Keratinocyte (primary cell): ENCODE data around the gene ILKAP. TPM values are rescaled to one million over a fixed set of nuclear protein-coding genes. Genes with fewer than 3 reads are reported as not detected.

ENCODE experiments used
- DNase-seq: peaks from one replicate; pipeline ENCODE4 v3.0.0-alpha.2; 2011; ENCODE audit warnings: low read depth, missing footprints, low spot score
- FAIRE-seq: peaks from 2 replicates; lab custom pipeline; 2011; peaks lifted over from hg19 to GRCh38; lab: Jason Lieb, UNC
- H2AFZ ChIP-seq: 2 replicates; pipeline ENCODE4 v1.6.0; 2012; ENCODE audit warnings: low read length, control low read depth, inconsistent platforms; ENCODE audit not compliant: control insufficient read depth
- H3K27ac ChIP-seq: 2 replicates; pipeline ENCODE4 v1.5.1; 2011; ENCODE audit warnings: low read length; ENCODE audit not compliant: control insufficient read depth, insufficient read depth
- H3K27me3 ChIP-seq: 3 replicates; pipeline ENCODE4 v1.6.0; 2011; ENCODE audit warnings: low read length; ENCODE audit not compliant: control insufficient read depth, insufficient read depth; ENCODE audit errors: extremely low read depth
- H3K36me3 ChIP-seq, 2 experiments: 2 replicates in 1 of 2; 3 replicates in 1 of 2; pipeline ENCODE4 v1.5.1; 2011; ENCODE audit warnings: low read length in 2 of 2, mild to moderate bottlenecking in 1 of 2; ENCODE audit not compliant: control insufficient read depth in 2 of 2, insufficient read depth in 2 of 2; ENCODE audit errors: extremely low read depth in 1 of 2
- H3K4me1 ChIP-seq: 3 replicates; pipeline ENCODE4 v1.5.1; 2011; ENCODE audit warnings: low read length; ENCODE audit not compliant: control insufficient read depth, insufficient read depth; ENCODE audit errors: extremely low read depth
- H3K4me2 ChIP-seq: 3 replicates; pipeline ENCODE4 v1.6.0; 2011; ENCODE audit warnings: low read depth, low read length; ENCODE audit not compliant: control insufficient read depth, insufficient read depth; ENCODE audit errors: extremely low read depth
- H3K4me3 ChIP-seq, 3 experiments: fragments of 200-600 bp in 1 of 3; sonication (generic) in 1 of 3; 2 replicates in 2 of 3; 3 replicates in 1 of 3; pipeline ENCODE4 v1.5.1; 2011 to 2016; ENCODE audit warnings: low read length in 3 of 3, mild to moderate bottlenecking in 3 of 3, control low read depth in 2 of 3, inconsistent platforms in 1 of 3, low read depth in 1 of 3, mixed read lengths in 1 of 3, mixed run types in 1 of 3, moderate library complexity in 1 of 3; ENCODE audit not compliant: control insufficient read depth in 2 of 3, insufficient read depth in 2 of 3; ENCODE audit errors: extremely low read depth in 1 of 3
- H3K79me2 ChIP-seq: 2 replicates; pipeline ENCODE4 v1.6.0; 2012; ENCODE audit warnings: low read length; ENCODE audit not compliant: control insufficient read depth, insufficient read depth
- H3K9ac ChIP-seq: 3 replicates; pipeline ENCODE4 v1.6.0; 2011; ENCODE audit warnings: low read length; ENCODE audit not compliant: control insufficient read depth, insufficient read depth; ENCODE audit errors: extremely low read depth
- H3K9me1 ChIP-seq: 3 replicates; pipeline ENCODE4 v1.6.0; 2011; ENCODE audit warnings: low read length; ENCODE audit not compliant: control insufficient read depth, insufficient read depth; ENCODE audit errors: extremely low read depth
- H3K9me3 ChIP-seq: 2 replicates; pipeline ENCODE4 v1.5.1; 2012; ENCODE audit warnings: low read depth, low read length; ENCODE audit not compliant: control insufficient read depth
- H4K20me1 ChIP-seq: 3 replicates; pipeline ENCODE4 v1.6.0; 2011; ENCODE audit warnings: low read length; ENCODE audit not compliant: control insufficient read depth, insufficient read depth; ENCODE audit errors: extremely low read depth
- EZH2 ChIP-seq: IDR thresholded peaks from one replicate; pipeline ENCODE4 v1.6.1; 2012; ENCODE audit warnings: inconsistent platforms, mild to moderate bottlenecking, low read length, moderate library complexity
- dilution Hi-C: fragments of 300-500 bp; cut with MboI; formaldehyde crosslinking; loops from one replicate; pipeline ENCODE4 v1.7.0; 2020; ENCODE audit warnings: low sequenced_read_pairs; ENCODE audit not compliant: extremely low pct_ligation_motif_present
- polyA plus RNA-seq, 5 experiments: library from polyadenylated mRNA; depleted of rRNA in 3 of 5; stranded (reverse) in 3 of 5; stranded (forward) in 1 of 5; unstranded in 1 of 5; fragments of >200 nt; gene quantifications; 1 replicate in 1 of 5; 2 replicates in 3 of 5; 3 replicates in 1 of 5; pipeline versions ENCODE4 v1.2.1 to v1.2.3, GENCODE V29; 2011 to 2012; ENCODE audit warnings: missing spikeins in 2 of 5, low read depth in 1 of 5, low replicate concordance in 1 of 5
- TF ChIP-seq, protein P1 (sequence below), 3 experiments: IDR thresholded peaks in 1 of 3; conservative IDR thresholded peaks in 1 of 3; optimal IDR thresholded peaks in 1 of 3; 2 replicates in 2 of 3; 3 replicates in 1 of 3; pipeline versions ENCODE3 to v1.5.1; 2011; ENCODE audit warnings: low read length in 3 of 3, mild to moderate bottlenecking in 3 of 3, moderate library complexity in 2 of 3, control low read depth in 1 of 3, inconsistent platforms in 1 of 3; ENCODE audit not compliant: insufficient read depth in 2 of 3; ENCODE audit errors: extremely low read depth in 1 of 3

ILKAP gene
- polyA plus RNA-seq, 1 donor (not counting 4 experiments of a cell fraction or from before 2014, with no cell fraction given), result 39.1 TPM

DNA sequence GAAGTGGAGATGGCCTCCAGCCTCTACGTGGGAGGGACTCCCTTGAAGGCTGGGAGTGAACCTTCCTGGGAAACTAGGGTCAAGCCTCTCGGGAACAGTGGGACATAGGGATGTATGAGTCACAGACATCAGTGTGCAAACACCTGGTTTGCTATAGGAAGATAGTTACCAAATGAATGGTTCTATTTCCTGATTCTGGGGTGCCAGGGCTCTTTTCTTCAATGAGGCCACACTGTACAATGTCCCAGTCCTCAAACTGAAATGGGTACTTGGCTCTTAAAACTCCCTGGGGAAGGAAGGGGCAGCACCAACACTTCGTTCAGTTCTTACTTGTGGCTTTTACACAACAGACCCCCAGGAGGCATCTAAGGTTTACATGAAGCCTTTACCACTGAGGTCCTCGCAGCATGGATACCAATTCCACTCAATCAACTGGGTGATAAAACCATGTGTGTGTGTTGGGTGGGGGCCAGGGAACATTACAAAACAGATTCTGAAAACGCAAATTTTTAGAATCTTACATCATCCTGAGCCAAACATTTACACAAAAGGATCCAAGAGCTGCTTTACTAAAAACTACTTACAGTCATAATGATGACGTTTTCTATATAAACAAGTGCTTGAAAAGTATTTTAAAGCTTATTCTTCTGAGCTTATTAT lies 34.3 kb downstream of the ILKAP start:
- no peaks in the 10 kb centered on the region for H3K9me1 ChIP-seq
- no peak for TF ChIP-seq EZH2
- TF ChIP-seq, protein P1, sequence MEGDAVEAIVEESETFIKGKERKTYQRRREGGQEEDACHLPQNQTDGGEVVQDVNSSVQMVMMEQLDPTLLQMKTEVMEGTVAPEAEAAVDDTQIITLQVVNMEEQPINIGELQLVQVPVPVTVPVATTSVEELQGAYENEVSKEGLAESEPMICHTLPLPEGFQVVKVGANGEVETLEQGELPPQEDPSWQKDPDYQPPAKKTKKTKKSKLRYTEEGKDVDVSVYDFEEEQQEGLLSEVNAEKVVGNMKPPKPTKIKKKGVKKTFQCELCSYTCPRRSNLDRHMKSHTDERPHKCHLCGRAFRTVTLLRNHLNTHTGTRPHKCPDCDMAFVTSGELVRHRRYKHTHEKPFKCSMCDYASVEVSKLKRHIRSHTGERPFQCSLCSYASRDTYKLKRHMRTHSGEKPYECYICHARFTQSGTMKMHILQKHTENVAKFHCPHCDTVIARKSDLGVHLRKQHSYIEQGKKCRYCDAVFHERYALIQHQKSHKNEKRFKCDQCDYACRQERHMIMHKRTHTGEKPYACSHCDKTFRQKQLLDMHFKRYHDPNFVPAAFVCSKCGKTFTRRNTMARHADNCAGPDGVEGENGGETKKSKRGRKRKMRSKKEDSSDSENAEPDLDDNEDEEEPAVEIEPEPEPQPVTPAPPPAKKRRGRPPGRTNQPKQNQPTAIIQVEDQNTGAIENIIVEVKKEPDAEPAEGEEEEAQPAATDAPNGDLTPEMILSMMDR (optimal IDR thresholded peaks at IDR 0.05 in 1 of 3, IDR thresholded peaks at IDR 0.05 in 1 of 3, conservative IDR thresholded peaks at IDR 0.05 in 1 of 3; ENCODE audit: extremely low read depth in 1 of 3, insufficient read depth in 2 of 3, low read length in 3 of 3), result no peak
- H3K27me3 ChIP-seq, result no peaks in the 10 kb centered on the region
- peak overlapping the region; percentile 93 for H3K27ac ChIP-seq
- peaks cover 19 to 54% of the 10 kb centered on the region in 2 experiments for H3K36me3 ChIP-seq
- H4K20me1 ChIP-seq, result no peaks in the 10 kb centered on the region
- DNase-seq, result peak; percentile 28
- FAIRE-seq, result peak; percentile 72
- H3K9me3 ChIP-seq, result no peaks in the 10 kb centered on the region
- H3K4me1 ChIP-seq, result peaks cover 34% of the 10 kb centered on the region
- H3K4me3 ChIP-seq, result peak overlapping the region in 1 of 3 experiments; percentile 37
- H3K9ac ChIP-seq, result peak overlapping the region; percentile 68
- dilution Hi-C loops, result no loop called here
- H3K4me2 ChIP-seq, result peak overlapping the region; percentile 63
- no peaks in the 10 kb centered on the region for H3K79me2 ChIP-seq
- no peak overlapping the region for H2AFZ ChIP-seq

GRCh38 chr2:238168196-238169047 lies 35.1 kb downstream of the ILKAP start:
- peak overlapping the region; percentile 68 for H3K9ac ChIP-seq
- TF ChIP-seq EZH2, result no peak
- DNase-seq (no peak), FAIRE-seq (peak; percentile 9)
- no peaks in the 10 kb centered on the region for H3K9me3 ChIP-seq
- H3K36me3 ChIP-seq, result peaks cover 18 to 47% of the 10 kb centered on the region in 2 experiments
- no peaks in the 10 kb centered on the region for H3K9me1 ChIP-seq
- peaks cover 34% of the 10 kb centered on the region for H3K4me1 ChIP-seq
- peak overlapping the region; percentile 93 for H3K27ac ChIP-seq
- no peak overlapping the region for H2AFZ ChIP-seq
- H4K20me1 ChIP-seq, result no peaks in the 10 kb centered on the region
- peak overlapping the region; percentile 63 for H3K4me2 ChIP-seq
- dilution Hi-C loops, result no loop called here
- peak overlapping the region in 1 of 3 experiments; percentile 37 for H3K4me3 ChIP-seq
- no peaks in the 10 kb centered on the region for H3K79me2 ChIP-seq
- H3K27me3 ChIP-seq, result peaks cover 5% of the 10 kb centered on the region
